GM10847 (cell line): ENCODE measurements around the gene RAMP3.

Experiments used
- POLR2A ChIP-seq: IDR thresholded peaks from 2 replicates; pipeline ENCODE4 v1.6.1; 2011; ENCODE audit not compliant: insufficient read length; ENCODE audit errors: extremely low read depth

RAMP3 gene, protein sequence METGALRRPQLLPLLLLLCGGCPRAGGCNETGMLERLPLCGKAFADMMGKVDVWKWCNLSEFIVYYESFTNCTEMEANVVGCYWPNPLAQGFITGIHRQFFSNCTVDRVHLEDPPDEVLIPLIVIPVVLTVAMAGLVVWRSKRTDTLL

DNA sequence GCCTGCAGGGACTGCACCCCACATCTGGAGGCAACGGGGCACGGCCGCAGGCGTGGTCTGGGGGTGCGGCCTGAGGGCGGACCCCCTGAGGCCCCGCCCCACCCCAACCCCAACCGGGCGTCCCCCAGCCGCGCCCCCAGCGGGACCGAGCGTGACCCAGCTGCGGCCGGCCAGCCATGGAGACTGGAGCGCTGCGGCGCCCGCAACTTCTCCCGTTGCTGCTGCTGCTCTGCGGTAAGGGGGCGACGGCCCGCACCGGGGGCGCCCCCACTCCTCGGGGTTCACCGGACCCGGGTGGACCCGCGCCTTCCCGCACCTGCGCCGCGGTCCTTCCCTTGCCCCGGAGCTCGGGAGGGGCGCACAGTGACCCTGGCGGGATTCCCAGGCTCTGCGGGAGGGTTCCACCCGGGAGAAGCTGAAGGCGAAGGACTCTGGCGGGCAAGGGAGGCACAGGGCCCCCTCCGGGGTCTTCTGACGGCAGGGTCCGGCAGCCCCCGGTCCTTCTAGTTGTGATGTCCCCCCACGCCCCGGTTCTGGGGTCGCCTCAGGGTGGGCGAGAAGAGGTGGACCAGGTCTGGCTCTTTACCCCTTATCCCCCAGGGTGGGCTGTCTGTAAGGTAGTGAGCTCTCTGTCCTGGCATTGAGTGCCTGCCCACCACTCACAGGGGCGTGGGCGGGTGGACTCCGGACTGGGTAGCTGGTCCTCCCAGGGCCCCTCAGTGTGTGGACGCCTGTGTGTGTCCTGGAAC, at the start of gene RAMP3:
Gene RAMP3 (plus strand): TSS at position 139 of the 749 bp plus-strand sequence. CDS start 38 bp downstream, at position 177.
- no peak for TF ChIP-seq POLR2A

DNA sequence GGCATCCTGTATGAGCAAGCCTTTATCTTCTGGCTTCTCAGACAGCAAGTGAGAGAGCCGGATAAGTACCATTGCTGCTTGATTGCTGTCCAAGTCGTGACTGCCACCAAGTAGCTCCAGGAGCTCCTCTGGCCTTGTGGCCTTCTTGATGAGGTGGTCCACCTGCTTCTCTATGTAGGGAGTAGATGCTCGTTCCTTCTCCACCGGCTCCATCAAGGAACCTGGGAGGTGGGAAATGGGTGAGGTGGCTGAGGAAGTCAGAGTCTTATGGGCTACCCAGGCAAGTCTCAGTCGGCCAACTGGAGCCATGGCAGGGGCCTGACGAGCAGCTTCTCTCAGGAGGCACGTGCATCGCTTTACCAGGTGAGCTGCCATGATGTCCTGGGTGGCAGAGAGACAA, 48.7 kb upstream of the RAMP3 start:
- TF ChIP-seq POLR2A = no peak

DNA sequence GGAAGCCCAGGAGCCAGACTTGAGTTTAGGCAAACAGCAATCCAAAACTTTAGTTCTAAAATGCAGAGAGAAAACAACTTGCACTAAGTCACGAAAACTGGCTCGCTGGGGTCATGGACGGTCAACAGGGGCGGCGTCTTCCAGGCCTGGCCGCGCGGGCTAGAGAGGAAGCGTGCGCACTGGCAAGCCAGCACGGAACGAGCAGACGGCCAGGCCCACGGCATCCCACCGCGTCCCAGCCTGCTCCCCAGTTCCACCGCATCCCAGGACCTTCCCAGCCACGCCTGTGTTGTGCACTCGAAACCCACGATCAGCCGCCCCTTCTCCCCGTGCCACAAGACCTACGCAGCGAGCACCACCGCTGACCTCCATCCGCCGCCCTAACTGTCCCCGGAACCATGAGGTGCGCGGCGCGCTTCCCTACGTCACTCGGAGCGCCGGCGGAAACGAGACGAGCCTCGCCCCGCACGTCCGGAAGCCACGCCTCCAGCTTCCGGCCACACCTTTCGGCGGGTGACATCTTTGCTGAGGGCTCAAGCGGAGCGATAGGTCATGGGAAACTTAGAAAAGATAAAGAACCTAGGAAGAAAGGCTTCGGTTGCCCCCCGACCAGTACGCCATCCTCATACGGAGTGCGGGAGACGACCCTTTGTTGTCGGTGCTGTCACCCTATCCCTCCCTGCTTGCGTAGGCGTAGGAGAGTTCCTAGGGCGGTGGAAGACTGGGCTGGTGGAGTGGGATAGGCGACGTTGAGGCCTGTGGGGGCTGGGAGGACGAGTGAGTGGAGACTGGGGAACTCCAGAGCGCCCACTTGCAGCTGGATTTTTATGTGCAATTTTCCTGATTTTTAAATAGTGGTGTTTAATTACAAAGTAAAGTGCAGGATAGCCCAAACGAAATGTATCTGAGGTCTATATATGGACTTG, 46.0 kb upstream of the RAMP3 start, which contains the start of gene TBRG4:
Gene TBRG4 (minus strand): TSS at position 400 of the 926 bp plus-strand sequence. CDS start 2,460 bp downstream, outside the sequence.
- TF ChIP-seq POLR2A = peak; percentile 88

DNA sequence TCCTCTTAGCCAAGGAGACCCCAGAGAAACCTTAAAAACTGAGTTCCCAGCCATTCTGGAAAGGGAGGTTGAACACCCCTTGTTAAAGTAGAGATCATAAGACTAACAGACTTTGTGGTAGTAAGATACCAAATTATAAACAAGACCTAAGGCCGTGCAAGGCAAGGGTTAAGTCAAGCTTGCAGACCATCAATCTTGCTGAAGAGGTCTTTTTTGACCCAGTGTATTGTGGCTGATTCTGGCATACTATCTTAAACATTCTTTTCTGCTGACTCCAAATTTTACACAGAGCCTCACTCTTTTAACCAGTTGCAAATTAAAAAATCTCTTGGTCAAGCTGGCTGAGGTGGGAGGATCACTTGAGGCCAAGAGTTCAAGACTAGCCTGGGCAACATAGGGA, 44.9 kb upstream of the RAMP3 start:
- TF ChIP-seq POLR2A = no peak

DNA sequence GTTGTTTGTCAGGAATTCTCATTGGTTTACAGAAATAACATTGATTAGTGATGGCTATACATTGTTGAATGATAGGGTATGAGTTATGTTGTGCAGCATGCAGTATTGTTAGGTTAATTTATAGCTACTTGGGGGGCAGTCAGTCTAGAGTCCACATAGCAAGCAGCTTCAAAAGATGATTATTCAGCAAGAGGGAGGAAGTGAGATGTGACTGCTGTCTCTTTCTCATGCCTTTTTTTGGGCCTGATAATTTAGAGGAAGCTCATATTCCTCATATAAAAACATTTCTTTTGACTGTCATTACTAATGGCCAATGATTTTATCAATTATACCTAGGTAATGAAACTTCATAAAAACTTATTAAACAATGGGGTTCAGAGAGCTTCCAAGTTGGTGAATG, 42.7 kb upstream of the RAMP3 start:
- TF ChIP-seq POLR2A = no peak

DNA sequence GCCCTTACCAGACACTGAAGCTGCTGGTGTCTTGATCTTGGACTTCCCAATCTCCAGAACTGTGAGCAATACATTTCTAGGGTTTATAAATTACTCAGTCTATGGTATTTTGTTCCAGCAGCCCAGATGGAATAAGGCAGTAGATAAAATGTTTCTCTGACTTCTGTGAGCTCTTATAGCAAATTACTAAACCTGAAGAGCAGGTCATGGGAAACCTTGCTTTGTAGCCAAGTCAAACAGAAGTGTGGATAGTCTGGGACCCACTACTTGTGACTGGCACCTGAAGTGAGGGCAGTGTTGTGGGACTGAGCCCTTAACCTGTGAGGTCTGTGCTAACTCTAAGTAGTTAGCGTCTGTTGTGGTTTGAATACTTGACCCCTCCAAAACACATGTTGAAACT, 41.5 kb upstream of the RAMP3 start:
- TF ChIP-seq POLR2A = no peak

DNA sequence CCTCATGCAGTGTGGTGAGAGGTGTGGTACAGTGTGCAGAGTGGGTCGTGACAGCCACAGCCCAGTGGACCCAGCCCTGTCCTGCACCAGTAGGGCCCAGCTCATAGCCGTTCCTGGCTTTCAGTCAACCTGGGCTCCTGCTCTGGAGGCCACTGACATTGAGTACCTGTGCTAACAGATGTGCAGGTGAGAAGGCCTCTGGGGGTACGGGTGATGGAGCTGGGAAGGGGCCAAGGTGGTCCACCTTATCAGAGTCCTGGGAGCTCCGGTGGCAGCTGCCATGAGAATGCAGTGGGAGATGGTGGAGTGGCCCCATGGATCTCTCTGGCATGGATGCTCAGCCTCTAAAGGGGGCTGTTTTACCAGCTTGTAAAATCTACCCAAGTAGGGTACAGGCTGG, 40.0 kb upstream of the RAMP3 start:
- no peak for TF ChIP-seq POLR2A

DNA sequence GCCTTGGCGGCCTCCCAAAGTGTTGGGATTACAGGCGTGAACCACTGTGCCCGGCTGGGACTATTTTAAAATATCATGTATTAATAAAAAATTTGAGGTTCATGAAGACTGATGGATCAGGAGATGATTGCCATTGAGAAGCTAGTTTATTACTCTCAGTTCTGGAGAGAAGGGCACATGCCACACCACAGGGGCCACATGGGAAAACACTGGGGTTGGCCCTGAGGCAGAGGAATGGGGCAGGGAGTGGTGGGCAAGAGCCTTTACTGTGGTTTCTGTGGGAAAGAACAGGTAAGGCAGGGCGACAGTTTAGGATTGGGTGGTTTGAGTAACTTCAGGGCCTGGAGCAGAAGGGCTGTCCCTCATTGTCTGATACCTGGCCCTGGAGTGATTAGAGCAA, 39.3 kb upstream of the RAMP3 start:
- no peak for TF ChIP-seq POLR2A

DNA sequence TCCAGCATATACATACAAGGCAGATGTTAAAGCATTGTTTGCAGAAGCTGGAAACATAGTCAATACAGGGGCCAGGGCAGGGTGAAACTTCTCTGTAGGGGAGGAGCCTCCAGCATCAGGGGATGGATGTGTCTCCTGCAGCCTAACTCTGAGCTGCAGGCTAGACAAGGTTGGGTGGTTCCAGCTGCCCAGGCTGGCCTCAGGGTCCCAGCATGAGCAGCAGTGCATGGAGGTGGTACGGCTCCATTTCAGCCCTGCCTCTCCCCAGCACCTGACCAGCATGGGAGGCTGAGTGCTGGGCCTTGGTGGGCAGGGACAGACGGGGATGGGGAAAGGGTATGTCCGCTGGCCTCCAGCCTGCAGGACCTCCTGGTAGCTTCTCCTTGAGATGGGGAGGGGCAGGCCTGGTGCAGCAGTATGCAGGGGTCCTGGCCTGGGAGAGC, 38.7 kb upstream of the RAMP3 start:
- TF ChIP-seq POLR2A = no peak

DNA sequence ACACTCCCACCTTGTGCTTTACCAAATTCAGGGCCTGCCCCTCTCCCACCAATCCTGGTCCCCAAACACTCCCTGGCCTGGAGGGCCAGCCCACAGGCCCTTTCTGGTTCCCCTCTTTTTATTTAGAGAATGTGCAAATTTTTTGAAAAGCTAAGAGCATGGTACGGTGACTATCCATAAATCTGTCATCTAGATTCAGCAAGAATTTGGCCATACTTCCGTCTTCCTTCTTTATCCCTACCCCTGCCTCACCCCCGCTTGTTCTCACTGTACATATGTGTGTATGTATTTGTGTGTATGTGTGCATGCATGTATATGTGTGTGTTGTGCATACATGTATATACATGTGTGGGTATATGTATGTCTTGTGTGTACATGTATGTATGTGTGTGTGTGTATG, 38.0 kb upstream of the RAMP3 start:
- TF ChIP-seq POLR2A = no peak

DNA sequence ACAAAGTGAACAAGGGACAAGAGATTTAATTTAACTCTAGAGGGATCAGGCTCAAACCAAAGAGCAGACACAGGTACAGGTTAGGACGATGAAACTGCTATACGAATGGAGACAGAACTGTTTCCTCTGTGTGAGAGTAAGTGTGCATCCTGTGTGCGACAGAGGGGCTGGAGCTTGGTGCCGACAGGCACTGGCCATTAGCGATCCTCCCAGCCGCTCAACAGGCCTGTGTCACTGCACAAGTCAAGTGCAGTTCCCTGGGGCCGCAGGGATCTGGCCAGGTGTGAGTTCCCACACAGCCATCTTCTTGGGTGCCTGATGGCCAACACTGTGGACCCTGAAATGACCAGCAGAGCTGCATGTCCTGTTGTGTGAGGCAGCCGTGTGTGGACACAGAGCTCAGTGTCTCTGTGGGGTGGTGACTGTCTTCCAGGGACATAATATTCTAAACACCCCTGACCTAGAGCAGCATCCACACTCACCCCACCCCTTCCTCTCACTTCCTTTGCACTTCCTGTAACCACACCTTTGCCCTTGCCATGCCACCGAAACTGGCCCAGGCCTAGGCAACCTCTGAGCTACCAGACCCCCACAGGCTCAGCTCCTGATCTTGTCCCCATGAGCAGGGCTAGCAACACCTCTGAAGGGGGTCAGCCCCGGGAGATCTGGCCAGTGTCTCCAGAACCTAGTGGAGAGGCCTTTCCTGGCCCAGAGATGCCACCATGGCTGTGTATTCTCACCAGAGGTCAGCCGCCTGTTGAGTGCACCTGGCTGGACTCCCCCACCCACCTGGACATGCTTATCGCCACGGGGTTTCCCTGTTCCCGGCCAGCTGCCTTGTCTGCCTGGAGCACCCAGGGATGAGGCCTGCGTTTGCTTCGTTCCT, 34.4 kb upstream of the RAMP3 start:
- TF ChIP-seq POLR2A = no peak

DNA sequence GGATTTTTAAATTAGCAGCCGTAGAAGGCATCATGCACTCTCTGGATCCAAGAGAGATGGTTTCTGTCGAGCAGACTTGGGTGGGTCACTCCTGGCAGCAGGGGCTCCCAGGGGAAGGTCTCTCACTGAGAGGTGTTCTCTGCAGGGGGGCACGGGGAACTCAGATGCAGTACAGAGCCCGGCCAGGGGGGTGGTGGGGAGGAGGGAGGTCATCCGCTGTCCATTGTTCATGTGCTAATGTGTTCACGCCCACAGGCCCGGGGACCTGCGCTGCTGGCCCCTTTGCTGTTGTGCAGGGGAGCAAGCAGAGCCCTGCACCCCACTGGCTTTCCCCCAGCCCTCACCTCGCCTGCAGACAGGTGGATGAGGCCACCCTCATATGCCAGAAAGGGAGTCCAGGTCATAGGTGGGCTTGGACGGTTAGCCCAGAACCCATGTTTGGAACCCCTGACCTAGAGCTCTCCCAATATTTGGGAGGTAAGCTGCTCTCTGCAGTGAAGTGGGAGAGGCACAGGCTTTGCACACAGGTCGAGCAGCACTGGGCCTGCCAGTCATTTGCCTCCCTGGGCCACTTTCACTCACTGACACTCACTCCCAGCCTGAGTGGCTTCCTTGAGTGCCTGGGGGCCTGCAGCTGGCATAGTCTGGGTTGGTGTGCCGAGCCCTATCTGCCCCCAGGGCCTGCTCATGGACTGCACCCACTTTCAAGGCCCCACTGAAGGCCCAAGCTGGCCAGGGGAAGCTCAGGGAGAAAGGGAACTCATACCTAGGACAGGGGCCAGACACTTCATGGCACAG, 33.5 kb upstream of the RAMP3 start:
- TF ChIP-seq POLR2A = no peak

DNA sequence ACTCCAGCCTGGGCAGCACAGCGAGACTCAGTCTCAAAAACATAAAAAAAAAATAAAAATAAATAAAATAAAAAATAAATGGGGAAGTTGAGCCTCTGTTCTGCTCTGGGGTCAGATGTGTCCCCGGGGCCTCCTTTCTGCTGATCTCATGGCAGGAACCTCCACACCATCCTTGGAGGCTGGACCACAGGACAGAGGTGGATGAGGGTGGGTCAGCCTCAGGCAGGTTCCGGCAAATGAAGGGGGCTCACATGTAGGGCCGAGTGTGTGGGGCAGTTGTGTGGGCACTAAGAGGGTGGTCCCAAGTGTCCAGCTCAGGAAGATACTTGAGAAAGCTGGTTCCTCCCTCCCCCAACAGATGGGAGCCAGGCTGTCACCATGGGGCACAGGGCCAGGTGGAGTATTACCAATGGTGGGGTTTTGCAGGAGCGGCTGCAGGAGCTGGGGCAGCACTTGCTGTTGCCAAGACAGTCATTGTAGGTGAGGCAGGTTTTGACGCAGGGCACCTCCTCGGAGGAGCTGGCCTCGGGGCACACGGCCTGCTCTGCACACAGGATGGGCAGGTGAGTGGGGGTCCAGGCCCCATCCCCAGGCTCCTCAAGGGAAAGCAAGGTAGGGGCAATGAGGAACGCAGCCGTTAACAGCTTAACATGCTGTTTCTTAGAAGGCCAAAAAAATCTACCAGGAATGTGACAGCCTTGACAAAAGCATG, 32.2 kb upstream of the RAMP3 start:
- TF ChIP-seq POLR2A = no peak
